ENCODE data around the gene TMEM161A. TPM values are rescaled to one million over a fixed set of nuclear protein-coding genes. Genes with fewer than 3 reads are reported as not detected.
"Not testable (repeated sequence)": the region's sequence is repeated elsewhere in the genome, so short reads cannot be mapped to it uniquely, and the experiment has no call there.

The TMEM161A gene
- total RNA-seq, result 10 to 100 TPM; 16.8 to 18.9 TPM
- long read RNA-seq, transcript TMEM161A-201 (12 exons, 1,820 nt), result major isoform, 9 of 18 reads
- long read RNA-seq, partial matches to known transcripts, result 7 of 18 reads
- long read RNA-seq, other reads (novel, unspliced or antisense), result 0 of 18 reads

GRCh38 chr19:19138109-19138981 lies at the start of gene TMEM161A:
TSS of gene TMEM161A (minus strand) at chr19:19138478. CDS start at chr19:19138428, 50 bp downstream.
- ATAC-seq (peak; percentile 99), DNase-seq (peak; percentile 96 to 98)
- intact Hi-C loops (cut with DNase I, micrococcal nuclease), result loop anchor here in 1 of 2 donors (5.0 kb wide), 1 partner anchor 71 kb away; no protein-coding TSS in a partner anchor

DNA sequence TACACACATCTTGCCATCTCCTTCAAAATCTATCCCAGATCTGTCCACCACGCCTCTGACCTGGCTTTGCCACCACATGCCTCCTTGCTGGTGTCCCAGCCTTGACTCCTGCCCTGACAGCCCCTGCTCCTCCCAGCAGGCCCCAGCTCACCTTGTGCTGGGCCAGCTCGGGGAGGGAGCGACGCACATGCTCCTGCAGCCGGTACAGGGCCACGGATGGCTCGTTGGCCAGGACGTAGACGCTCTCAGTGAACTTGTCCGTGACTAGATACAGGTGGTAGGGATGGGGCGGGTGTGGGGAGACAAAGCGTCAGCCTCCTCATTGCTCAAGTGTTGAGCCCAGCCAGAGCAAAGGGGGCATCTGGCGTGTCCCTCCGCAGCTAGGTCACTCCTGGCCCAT lies 48.5 kb upstream of the TMEM161A start:
- no peak for ATAC-seq
- no peak for DNase-seq
- intact Hi-C loops (cut with DNase I, micrococcal nuclease), result no loop called here

GRCh38 chr19:19185853-19186740 lies 47.8 kb upstream of the TMEM161A start:
- ATAC-seq (peak; percentile 89), DNase-seq (peak in 1 of 2 donors; percentile 41)
- intact Hi-C loops (cut with DNase I, micrococcal nuclease), result no loop called here

DNA sequence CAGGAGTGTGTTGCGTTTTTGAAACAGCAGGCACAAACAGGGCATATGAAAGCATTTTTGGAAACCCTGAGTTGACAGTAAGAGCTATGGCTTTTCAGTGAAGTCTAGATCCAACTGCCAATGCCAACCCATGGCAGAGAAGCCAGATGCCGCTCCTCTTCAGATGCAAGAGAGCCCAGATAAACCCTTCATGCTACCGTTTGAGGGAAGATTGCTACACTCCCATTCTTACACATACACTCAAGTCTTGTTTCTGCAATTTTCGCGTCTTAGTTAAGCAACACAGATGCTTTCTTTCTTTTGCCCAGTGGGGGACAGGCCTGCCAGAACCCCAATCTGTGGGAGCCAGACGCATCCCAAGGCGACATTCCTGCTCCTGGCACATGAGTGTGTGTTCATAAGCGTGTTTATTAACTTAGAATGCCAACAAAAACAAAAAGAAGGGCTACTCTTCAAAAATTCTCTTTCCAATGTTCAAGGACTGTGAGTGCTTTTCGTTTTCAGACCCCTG lies 43.3 kb upstream of the TMEM161A start:
- ATAC-seq (no peak), DNase-seq (no peak)
- intact Hi-C loops (cut with DNase I, micrococcal nuclease), result no loop called here

- DNase-seq, result no peak
- intact Hi-C loops (cut with DNase I, micrococcal nuclease), result no loop called here
- ATAC-seq, result peak; percentile 6
Observed at GRCh38 chr19:19179548-19180441, 41.5 kb upstream of the TMEM161A start.

DNA sequence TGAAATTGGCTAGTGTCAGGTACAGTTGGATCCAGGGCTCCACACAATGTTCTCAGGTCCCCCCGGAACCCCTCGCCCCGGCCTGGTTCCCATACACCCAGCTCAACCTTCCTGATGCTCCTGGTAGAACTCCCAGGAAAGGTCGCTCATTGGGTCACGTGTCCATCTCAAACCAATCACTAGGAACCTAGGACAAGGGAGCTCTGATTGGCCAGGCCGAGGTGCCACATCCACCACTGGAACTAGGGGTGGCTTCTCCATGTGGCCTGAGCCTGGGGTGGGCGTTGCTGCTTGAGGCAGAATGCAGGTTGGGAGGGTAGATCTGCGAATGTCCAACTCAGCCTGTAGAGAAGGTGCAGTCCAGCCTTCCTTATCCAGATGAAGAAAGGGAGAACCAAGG lies 38.7 kb upstream of the TMEM161A start:
- no peak for DNase-seq
- ATAC-seq, result no peak
- intact Hi-C loops (cut with DNase I, micrococcal nuclease), result no loop called here

GRCh38 chr19:19173243-19173642 lies 35.0 kb upstream of the TMEM161A start:
- intact Hi-C loops (cut with DNase I, micrococcal nuclease), result not testable (repeated sequence)

DNA sequence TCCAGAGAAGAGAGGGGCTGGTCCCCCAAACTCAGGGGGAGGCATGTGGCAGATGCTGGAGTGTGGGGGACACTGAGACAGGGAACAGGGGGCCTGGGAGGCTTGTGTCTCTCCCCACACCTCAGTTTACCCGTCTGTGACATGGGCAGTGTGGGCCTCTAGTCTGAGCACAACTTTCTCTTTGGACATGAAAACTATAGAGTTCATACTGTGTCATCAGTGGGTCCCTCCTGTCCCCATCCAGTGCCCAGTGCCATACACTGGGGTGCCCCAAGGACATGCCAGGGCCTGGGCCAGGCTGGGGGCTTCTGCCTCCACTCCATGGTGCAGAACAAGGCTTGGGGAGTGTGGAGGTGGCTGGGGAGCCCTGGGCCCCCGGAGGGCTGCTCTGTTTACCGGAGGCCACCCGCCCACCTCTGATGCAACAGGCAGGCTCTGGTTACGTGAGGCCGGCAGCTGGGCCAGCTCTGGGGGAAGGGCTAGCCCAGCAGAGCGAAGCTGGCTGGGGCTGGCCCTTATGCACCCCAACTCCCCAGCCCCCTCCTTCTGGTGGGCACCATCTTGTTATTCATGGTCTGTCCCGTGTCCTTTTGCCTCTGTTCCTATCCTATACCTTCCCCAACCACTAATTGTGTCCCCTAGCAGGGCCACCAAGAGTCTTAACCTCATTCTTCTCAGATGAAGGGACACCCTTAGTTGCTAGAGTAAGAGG lies 33.7 kb upstream of the TMEM161A start:
- no peak for DNase-seq
- ATAC-seq, result no peak
- intact Hi-C loops (cut with DNase I, micrococcal nuclease), result no loop called here

More at GRCh38 chr19:19173243-19173642, 35.0 kb upstream of the TMEM161A start:
- not testable (repeated sequence) for DNase-seq, ATAC-seq

DNA sequence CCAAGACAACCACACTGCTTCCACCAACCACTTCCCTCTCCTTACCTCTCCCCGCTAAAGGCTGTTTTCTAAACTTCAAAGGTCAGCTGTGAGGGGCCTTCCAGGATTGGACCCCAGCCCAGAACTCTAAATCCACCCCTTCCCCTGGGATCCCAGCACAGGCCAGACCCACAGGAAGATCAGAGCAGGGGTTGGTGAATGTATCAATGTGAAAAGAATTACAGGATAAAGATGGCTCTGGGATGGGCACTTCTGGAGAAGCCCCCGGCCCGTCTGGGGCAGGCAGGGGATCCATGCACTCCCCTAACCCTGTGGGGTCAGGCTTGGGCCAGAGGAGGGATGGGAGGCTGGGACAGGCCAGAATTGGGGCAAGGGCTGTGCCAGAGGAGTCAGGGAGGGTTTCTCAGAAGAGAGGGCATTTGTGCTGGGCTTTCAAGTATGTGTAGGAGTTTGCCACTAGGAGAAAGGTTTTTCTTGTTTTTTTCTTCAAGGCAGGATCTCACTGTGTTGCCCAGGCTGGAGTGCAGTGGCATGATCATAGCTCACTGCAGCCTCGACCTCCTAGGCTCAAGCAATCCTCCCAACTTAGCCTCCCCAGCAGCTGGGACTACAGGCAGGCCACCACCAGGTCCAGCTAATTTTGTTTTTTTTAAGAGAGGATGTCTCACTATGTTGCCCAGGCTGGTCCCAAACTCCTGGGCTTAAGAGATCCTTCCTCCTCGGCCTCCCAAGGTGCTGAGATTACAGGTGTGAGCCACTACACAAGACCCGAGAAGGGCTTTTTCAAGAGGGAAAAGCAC lies 32.8 kb upstream of the TMEM161A start:
- intact Hi-C loops (cut with DNase I, micrococcal nuclease), result no loop called here
- ATAC-seq, result no peak
- DNase-seq, result no peak

DNA sequence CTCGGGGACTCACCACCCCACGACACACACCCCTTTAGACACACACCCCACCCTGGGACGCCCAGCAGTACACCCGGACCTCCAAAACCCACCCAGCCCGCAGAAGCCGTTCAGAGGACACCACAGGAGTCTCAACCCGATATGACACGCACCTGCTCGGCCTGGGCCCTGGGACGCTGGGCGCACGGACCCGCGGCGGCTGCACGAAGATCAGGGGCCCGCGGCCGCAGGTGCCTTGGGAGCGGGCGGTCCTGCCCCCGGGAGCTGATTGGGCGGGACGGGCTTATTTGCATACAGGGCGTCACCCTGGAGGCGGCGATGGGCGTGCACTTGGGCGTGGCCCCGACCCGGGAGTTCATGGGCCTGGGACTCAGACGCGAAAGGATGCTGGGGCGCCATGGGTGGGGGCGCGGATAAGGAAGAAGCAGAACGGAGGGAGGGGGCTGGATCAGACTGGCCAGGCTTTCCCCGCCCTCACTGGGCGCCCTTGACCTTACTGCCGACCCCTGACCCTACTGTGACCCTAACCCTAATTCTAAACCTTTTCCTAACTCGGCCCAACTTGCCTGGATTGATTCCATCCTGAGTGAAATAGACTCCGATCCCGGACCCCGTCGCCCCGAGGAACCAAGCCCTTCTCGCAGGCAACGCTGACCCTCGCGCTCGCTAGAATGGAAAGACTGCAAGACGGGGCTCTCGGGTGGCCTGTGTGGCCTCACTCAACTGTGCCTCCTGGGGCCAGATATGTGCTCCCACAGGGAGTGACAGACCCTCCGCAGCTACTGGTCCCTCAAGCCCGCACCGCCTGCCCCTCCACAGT lies 32.0 kb upstream of the TMEM161A start, which contains the start of gene MEF2B:
Gene MEF2B, minus strand, starts transcription at position 211 of the 820 bp plus-strand sequence. CDS start 19,528 bp downstream, outside the sequence.
- DNase-seq, result peak; percentile 83 to 90
- intact Hi-C loops (cut with DNase I, micrococcal nuclease), result no loop called here
- ATAC-seq, result peak; percentile 97

DNA sequence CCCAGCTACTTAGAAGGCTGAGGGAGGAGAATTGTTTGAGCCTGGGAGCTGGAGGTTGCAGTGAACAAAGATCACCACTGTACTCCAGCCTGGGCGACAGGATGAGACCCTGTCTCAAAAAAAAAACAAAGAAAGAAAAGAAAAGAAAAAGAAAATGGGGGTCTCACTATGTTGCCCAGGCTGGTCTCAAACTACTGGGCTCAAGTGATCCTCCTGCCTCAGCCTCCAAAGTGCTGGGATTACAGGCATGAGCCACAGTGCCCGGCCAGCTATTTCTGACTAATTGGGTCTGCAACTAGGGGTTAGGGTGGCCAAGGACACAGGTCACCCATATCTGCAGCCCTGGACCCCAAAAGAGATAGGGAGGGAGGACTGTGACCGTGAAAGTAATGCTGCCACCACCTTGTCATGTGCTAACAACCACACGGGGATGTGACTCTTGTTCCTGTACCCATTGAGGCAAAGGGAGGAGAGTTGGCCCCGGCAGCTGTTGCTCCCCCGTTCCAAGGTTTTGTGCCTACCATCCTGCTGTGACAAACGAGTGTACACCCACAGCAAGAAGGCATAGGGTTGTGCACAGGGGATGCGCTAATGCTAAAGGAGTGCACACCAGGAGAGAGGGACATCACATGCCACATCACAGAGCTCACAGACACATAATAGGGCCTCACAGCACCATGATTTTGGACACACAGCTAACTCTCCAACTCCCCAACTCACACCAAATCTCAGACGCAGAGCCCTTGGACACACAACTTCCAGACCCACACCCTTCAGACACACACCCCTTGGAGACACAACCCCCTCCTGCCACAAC lies 31.2 kb upstream of the TMEM161A start:
- intact Hi-C loops (cut with DNase I, micrococcal nuclease), result no loop called here
- no peak for ATAC-seq
- no peak for DNase-seq

GRCh38 chr19:19167612-19168011 lies 29.3 kb upstream of the TMEM161A start:
- no peak for DNase-seq
- intact Hi-C loops (cut with DNase I, micrococcal nuclease), result no loop called here
- ATAC-seq, result no peak

DNA sequence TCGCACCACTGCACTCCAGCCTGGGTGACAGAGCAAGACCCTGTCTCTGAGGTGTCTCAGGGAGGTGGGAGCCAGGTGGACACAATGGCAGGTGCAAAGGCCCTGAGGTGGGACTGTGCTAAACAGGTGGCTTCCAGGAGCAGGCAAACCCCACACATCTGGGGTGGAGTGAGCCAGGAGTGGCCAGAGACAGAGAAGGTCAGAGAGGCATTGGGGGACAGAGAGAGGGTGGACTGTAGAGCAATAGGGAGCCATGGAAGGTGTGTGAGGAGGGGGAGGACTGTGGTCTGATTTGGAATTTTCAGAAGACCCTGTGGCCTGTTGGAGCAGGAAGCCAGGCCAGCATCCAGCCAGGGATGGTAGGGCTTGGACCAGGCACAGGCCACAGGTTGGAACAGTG lies 27.1 kb upstream of the TMEM161A start:
- intact Hi-C loops (cut with DNase I, micrococcal nuclease), result no loop called here
- ATAC-seq, result no peak
- DNase-seq, result no peak

DNA sequence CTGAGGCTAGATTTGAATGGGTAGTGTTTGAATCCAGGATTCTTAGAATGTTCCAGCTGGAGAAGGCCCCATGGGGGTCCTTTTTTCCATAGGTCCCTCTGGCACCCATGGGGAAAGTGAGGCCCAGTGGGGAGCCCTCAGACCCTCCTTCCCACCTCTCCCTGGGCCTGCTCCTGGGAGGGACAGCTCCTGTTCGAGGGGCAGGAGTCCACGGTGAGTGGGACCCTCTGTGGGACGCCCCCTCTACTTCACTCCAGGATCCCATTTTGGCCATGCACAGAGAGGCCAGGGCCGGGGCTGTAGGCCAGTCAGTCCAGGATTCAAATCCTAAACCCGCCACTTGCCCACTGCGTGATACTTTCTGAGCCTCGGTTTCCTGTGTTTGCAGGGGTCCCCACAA lies 24.2 kb upstream of the TMEM161A start:
- ATAC-seq (no peak), DNase-seq (no peak)
- intact Hi-C loops (cut with DNase I, micrococcal nuclease), result no loop called here

GRCh38 chr19:19160461-19161035 lies 22.3 kb upstream of the TMEM161A start:
- intact Hi-C loops (cut with DNase I, micrococcal nuclease), result no loop called here
- DNase-seq (no peak), ATAC-seq (no peak)

Data from left colon (tissue), 2 donors.